Skeletal muscle satellite cell (primary cell): ENCODE measurements around the gene SUMF1.
"Not testable (repeated sequence)": the region's sequence is repeated elsewhere in the genome, so short reads cannot be mapped to it uniquely, and the experiment has no call there.

Source experiments
- H3K27me3 ChIP-seq: 2 replicates; pipeline ENCODE4 v1.7.0; 2013; ENCODE audit warnings: low read length; ENCODE audit not compliant: control insufficient read depth, insufficient read depth
- H3K36me3 ChIP-seq: 2 replicates; pipeline ENCODE4 v1.7.0; 2013; ENCODE audit warnings: mild to moderate bottlenecking, control low read depth, low read length; ENCODE audit not compliant: insufficient read depth
- H3K4me1 ChIP-seq: 2 replicates; pipeline ENCODE4 v1.7.0; 2013; ENCODE audit warnings: low read length; ENCODE audit not compliant: control insufficient read depth, insufficient read depth
- H3K4me2 ChIP-seq: 2 replicates; pipeline ENCODE4 v1.7.0; 2013; ENCODE audit warnings: mild to moderate bottlenecking, low read length
- H3K4me3 ChIP-seq: 2 replicates; pipeline ENCODE4 v1.7.0; 2013; ENCODE audit warnings: low read length
- H3K9ac ChIP-seq: 2 replicates; pipeline ENCODE4 v1.7.0; 2013; ENCODE audit warnings: mild to moderate bottlenecking, low read depth, low read length, moderate library complexity
- H3K9me3 ChIP-seq: replicated peaks from 2 replicates; pipeline ENCODE4 v1.7.0; 2013; ENCODE audit warnings: mild to moderate bottlenecking, control low read depth, low read length

SUMF1 gene

DNA sequence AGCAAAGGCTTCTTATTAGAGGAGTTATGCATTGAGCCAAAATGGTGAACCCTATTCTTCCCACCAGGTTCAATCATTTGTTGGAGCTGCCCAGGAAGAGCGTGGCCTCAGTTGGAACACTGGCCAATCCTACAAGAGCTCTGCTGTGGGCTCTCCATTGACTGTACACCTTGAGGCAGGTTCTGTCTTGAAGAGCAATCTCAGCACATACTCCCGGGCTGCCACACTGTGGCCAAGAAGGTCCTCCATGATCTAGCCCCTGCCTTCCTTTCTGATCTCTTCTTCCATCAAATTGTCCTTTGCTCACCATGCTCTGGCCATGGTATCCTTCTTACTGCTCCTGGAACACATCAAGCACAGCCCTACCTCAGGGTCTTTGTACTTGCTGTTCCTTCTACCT is 5.7 kb upstream of the SUMF1 start:
- Histone ChIP-seq H3K27me3 (peaks cover 45% of the 10 kb centered on the region), H3K36me3 (no peaks in the 10 kb centered on the region), H3K9ac (no peak overlapping the region), H3K4me3 (no peak overlapping the region), H3K4me2 (no peak overlapping the region), H3K4me1 (peaks cover 8% of the 10 kb centered on the region), H3K9me3 (no peaks in the 10 kb centered on the region)

DNA sequence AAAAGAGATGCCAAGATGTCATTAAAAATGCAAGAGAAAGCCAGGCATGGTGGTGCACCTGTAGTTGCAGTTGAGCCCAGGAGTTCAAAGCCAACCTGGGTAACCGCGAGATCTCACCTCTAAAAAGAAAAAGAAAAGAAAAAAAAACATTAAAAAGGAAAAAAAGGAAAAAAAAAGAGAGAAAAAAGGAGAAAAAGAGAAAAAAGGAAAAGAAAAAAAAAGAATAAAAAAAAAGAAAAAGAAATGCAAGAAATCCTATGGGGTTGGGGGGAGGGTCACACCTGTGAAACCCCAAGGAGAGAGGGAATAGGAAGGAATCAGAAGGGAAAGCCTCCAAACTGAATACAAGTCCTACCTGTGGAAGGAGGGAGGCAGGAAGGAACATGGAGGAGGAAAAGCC is 5.2 kb upstream of the SUMF1 start:
- Histone ChIP-seq H3K4me2 (no peak overlapping the region), H3K4me1 (peaks cover 8% of the 10 kb centered on the region), H3K27me3 (peaks cover 41% of the 10 kb centered on the region), H3K9ac (no peak overlapping the region), H3K36me3 (no peaks in the 10 kb centered on the region), H3K9me3 (no peaks in the 10 kb centered on the region), H3K4me3 (no peak overlapping the region)

DNA sequence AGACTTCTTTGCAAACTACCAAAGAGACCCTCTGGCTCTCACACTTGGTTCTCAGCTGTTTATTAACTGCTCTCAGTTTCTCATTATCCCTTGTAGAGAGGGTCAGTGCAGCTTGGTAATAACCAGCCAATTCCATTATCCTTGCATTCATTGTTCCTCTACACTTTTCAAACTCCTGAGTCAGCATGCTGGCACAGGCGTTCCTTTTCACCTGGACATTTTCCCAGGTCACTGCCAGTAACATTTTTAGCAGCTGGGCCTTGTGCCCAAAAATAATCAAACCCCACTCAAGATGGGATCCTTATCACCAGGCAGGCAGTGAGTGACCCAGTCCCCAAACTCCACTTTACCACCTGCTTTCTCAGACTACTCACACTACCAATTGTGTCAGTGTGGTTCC is 4.8 kb upstream of the SUMF1 start:
- Histone ChIP-seq H3K4me1 (peaks cover 8% of the 10 kb centered on the region), H3K9me3 (no peaks in the 10 kb centered on the region), H3K4me2 (no peak overlapping the region), H3K4me3 (no peak overlapping the region), H3K27me3 (peaks cover 40% of the 10 kb centered on the region), H3K9ac (no peak overlapping the region), H3K36me3 (no peaks in the 10 kb centered on the region)

DNA sequence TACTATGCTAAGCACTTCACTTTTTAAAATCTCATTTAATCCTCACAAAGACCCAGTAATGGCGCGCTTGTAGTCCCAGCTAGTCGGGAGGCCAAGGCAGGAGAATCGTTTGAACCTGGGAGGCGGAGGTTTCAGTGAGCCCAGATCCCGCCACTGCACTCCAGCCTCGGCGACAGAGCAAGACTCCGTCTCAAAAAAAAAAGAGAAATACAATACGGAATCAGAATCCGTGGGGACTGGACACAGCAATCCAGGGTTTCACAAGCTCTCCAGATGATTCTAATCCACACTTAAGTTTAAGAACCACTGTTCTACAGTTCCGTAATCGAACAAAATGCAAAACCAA is 426 bp upstream of the SUMF1 start:
- Histone ChIP-seq H3K9me3 (no peaks in the 10 kb centered on the region), H3K9ac (peak overlapping the region; percentile 86), H3K36me3 (no peaks in the 10 kb centered on the region), H3K4me2 (peak overlapping the region; percentile 90), H3K4me1 (peaks cover 5% of the 10 kb centered on the region), H3K27me3 (peaks cover 21% of the 10 kb centered on the region), H3K4me3 (peak overlapping the region; percentile 90)

DNA sequence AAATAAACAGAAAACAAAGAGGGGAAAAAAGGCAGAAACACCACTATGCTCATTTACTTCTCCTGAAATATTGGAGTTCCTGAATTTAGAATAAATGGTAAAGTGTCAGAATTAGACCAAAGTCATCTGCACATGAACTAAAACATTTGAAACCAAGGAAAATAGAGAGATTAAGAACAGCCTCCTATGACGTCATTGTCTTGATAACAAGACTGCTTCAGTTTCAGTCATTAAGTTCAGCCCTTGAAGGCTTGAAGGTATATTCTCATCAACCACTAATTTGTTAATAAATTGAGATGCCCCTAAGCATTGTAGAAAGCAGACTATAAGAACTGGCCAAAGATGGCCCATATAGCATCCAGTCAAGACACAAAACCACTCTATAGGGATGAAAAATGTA is 2.5 kb downstream of the SUMF1 start:
- no peaks in the 10 kb centered on the region for H3K36me3 ChIP-seq
- H3K9me3 ChIP-seq, result no peaks in the 10 kb centered on the region
- no peak overlapping the region for H3K4me3 ChIP-seq
- H3K9ac ChIP-seq, result no peak overlapping the region
- no peaks in the 10 kb centered on the region for H3K27me3 ChIP-seq
- peaks cover 5% of the 10 kb centered on the region for H3K4me1 ChIP-seq
- no peak overlapping the region for H3K4me2 ChIP-seq

DNA sequence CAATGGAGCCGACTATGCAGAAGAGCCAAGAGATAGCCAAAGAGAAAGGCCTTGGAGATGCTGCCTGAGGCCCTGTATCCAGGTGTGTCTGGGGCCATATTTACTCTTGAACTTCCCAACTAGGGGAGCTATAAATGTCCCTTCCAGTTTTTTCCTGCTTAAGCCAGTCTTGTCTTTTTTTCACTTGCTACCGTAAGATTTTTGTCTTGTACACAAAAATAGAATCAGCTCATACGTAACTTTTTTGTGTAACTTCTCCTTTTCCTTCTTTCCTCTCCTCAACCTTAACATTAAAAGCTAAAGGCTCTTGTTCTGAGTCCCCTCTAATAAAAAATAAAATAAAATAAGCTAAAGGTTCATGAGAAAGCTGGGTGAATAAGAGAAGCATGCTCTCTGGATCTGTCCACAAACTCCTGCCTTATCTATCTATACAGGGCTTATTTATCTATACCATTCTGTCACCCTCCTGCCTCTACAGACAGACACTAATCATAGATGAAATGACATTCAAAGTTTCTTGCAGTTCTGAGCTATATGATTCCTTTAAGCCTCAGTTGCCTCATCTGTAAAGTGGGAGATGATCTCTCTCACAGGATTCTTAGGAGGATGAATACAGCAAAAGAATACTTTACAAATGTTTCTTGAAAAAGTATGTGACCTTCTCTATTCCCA is 4.6 kb downstream of the SUMF1 start:
- peaks cover 5% of the 10 kb centered on the region for H3K4me1 ChIP-seq
- no peak overlapping the region for H3K4me2 ChIP-seq
- no peaks in the 10 kb centered on the region for H3K9me3 ChIP-seq
- no peaks in the 10 kb centered on the region for H3K36me3 ChIP-seq
- H3K9ac ChIP-seq, result no peak overlapping the region
- no peaks in the 10 kb centered on the region for H3K27me3 ChIP-seq
- H3K4me3 ChIP-seq, result no peak overlapping the region

DNA sequence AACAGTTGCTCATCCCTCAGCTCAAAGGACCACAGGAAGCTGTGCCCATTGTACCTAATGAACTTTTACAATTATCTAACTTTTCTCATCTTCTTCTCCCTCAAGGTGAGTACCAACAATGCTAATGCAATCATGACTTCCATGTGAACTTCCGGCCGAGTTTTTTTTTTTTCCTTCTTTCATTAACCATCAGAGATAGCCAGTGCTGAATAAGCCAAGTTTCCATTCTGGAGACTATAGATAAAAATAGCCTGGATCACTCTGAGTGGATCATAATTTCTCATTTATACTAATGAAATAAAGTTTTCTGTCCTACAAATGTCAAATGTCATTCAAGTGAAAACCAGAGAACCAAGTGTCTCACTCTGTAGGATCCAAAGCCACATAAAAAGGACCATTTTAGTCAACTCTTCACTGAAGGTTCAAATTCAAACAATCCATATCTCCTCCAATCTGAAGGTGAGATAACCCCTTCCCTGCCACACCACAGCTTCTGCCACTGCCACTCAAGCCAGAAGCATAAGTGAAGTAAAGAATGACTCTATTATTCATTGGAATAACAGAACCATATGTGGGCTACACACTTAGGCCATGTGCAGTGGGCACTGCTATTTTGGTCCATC is 5.5 kb downstream of the SUMF1 start:
- Histone ChIP-seq H3K9ac (no peak overlapping the region), H3K4me3 (no peak overlapping the region), H3K4me2 (no peak overlapping the region), H3K36me3 (no peaks in the 10 kb centered on the region), H3K27me3 (no peaks in the 10 kb centered on the region), H3K4me1 (peaks cover 4% of the 10 kb centered on the region), H3K9me3 (no peaks in the 10 kb centered on the region)

DNA sequence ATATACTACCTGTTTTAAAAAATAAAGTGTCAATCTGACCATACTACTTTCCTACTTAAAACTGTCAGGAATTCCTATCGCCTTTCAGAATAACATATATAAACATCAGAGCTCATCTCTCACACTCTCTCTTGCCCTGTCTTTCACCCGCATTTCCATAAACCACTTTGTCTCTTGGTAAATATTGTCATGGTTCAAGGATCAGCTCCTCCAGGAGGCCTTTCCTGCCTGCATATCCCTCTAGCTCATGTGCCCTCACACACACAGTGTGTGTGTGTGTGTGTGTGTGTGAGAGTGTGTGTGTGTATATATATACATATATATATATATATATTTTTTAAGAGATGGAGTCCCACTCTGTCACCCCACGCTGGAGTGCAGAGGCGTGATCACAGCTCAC is 6.7 kb downstream of the SUMF1 start:
- no peaks in the 10 kb centered on the region for H3K36me3 ChIP-seq
- H3K4me1 ChIP-seq, result no peaks in the 10 kb centered on the region
- H3K9me3 ChIP-seq, result no peaks in the 10 kb centered on the region

DNA sequence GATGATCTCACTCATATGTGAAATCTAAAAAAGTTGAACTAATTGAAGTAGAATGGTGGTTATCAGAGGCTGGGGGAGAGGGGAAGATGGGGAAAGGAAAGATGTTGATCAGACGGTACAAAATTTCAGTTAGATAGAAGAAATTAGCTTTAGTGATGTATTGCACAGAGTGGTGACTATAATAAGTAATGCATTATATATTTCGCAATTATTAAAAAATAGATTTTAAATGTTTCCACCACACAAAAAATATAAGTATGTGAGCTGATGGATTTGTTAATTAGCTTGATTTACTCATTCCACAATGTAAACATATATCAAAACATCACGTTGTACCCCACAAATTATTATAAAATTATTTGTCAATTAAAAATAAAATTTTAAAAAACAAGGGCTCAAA is 8.1 kb downstream of the SUMF1 start:
- Histone ChIP-seq H3K36me3 (no peaks in the 10 kb centered on the region), H3K9ac (no peak overlapping the region), H3K27me3 (no peaks in the 10 kb centered on the region), H3K4me3 (no peak overlapping the region), H3K9me3 (no peaks in the 10 kb centered on the region), H3K4me2 (no peak overlapping the region), H3K4me1 (no peaks in the 10 kb centered on the region)

More for the DNA sequence above, 6.7 kb downstream of the SUMF1 start:
- H3K27me3 ChIP-seq, result no peaks in the 10 kb centered on the region
- no peak overlapping the region for H3K4me3 ChIP-seq
- no peak overlapping the region for H3K9ac ChIP-seq
- H3K4me2 ChIP-seq, result no peak overlapping the region

DNA sequence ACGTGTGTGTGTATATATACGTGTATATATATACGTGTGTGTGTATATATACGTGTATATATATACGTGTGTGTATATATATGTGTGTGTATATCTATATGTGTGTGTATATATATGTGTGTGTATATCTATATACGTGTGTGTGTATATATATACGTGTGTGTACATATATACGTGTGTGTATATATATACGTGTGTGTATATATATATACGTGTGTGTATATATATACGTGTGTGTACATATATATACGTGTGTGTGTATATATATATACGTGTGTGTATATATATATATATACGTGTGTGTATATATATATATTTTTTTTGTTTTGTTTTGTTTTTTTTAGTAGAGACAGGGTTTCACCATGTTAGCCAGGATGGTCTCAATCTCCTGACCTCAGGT is 10.3 kb downstream of the SUMF1 start:
- H3K9ac ChIP-seq, H3K9me3 ChIP-seq, H3K27me3 ChIP-seq, H3K4me3 ChIP-seq, H3K4me1 ChIP-seq, H3K36me3 ChIP-seq, H3K4me2 ChIP-seq: not testable (repeated sequence)

DNA sequence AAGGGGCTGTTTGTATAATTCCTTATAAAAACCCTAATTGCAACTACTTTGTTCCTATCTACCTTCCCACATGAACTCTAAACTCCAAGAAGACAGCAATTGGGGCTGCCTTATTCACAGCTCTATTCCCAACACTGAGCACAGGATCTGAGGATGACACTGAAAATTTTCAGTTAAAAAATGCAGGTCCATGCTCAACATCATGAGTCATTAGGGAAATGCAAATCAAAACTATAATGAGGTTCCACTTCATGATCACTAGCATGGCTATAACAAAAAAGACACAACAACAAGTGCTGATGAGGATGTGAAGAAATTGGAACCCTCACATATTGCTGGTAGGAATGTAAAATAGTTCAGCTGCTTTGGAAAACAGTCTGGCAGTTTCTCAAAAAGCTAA is 12.9 kb downstream of the SUMF1 start:
- H3K4me3 ChIP-seq, result no peak overlapping the region
- no peak overlapping the region for H3K4me2 ChIP-seq
- no peak overlapping the region for H3K9ac ChIP-seq
- H3K9me3 ChIP-seq, result no peaks in the 10 kb centered on the region
- H3K36me3 ChIP-seq, result no peaks in the 10 kb centered on the region
- H3K4me1 ChIP-seq, result no peaks in the 10 kb centered on the region
- H3K27me3 ChIP-seq, result no peaks in the 10 kb centered on the region

DNA sequence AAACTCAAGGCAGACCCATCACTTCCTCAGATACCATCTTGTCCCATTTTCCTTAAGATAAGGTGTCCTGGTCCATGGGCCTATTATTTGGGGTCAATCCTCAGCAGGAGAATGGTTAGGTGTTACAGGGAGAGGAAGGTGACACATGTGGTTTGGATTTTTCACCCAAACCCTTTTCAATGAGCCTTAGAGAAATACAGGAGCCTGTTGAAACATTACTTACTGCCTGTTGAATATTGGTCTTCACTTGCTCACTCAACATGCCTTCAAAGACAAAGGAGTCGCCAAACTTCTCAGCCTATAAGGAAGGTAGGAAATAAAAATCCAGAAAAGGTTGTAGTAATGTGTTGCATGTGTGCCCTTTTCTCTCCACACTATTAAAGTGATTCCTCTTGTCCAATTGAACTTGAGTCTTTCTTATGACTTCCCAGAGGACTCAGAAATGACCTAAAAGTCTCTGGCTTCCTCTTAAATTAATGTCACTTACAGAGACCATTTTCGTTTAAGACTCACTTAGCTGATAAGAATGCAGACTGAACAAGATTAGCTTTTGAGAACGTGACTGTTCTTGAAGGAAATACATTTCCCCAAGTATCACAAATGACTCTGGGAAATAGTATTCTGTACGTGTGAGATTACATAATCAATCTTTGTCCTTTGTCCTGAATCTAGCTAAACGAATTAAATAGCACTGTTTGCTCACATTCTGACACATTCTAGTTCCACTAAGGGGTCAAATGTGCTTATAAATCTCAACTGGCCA is 17.8 kb downstream of the SUMF1 start:
- no peak overlapping the region for H3K4me3 ChIP-seq
- H3K9me3 ChIP-seq, result no peaks in the 10 kb centered on the region
- H3K36me3 ChIP-seq, result peaks cover 4% of the 10 kb centered on the region
- no peak overlapping the region for H3K9ac ChIP-seq
- no peak overlapping the region for H3K4me2 ChIP-seq
- H3K27me3 ChIP-seq, result no peaks in the 10 kb centered on the region
- H3K4me1 ChIP-seq, result no peaks in the 10 kb centered on the region
